Dermis blood vessel endothelial cell (primary cell): Measurements from ENCODE around the gene HNF4A. TPM values are rescaled to one million over a fixed set of nuclear protein-coding genes. Genes with fewer than 3 reads are reported as not detected.
"Not testable (repeated sequence)": the region's sequence is repeated elsewhere in the genome, so short reads cannot be mapped to it uniquely, and the experiment has no call there.

Experiments
- DNase-seq: peaks from one replicate; pipeline ENCODE4 v3.0.0; 2010
- total RNA-seq: library from RNA; depleted of rRNA; stranded (reverse); fragments of >200 nt; gene quantifications from 2 replicates; pipeline ENCODE4 v1.2.3, GENCODE V29; 2014

HNF4A gene
- total RNA-seq, 1 donor from 2014 or later = not detected

- no peak for DNase-seq
These were observed 92.4 kb downstream of the HNF4A start for GRCh38 chr20:44447827-44448419.

DNA sequence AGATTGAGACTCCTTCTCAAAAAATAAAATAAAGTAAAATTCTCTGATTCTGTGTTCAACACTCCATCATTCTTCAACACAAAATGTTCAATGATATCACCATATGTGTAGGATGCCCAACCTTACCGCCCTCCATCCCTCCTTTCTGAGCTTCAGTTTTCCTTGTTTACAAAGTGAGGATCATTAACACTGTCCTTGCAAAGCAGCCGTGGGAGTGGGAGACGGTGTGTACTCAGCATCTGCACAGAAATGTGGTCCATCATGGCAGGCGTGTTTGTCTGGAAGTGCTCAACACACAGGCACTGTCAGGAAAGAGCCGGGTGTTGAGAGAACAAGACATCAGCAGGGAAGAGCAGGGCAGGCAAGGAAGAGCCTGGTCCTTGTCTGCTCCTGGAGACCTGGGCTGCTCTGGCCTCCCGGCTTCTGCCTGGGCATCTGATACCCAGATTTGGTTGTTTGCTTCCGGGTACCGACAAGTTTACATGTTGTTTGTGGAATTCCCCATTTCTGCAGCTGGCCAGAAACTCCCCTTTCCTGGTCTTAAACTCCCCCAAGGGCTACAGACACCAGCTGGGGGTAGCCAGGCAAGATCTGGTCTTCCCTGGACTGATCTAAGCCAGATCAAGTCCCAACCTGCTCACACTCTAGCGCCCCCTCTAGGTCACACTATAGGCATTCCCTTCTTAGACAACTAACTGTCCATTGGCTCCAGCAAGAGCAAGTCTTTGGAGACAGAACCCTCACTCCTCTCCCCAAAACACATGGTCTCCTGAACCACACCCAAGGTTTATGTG, 93.5 kb downstream of the HNF4A start:
- DNase-seq = peak; percentile 31

- DNase-seq = no peak
These were observed 94.4 kb downstream of the HNF4A start for GRCh38 chr20:44449864-44450263.

- DNase-seq = no peak
These were observed 94.9 kb downstream of the HNF4A start for GRCh38 chr20:44450281-44450889.

- no peak for DNase-seq
These were observed 95.5 kb downstream of the HNF4A start for GRCh38 chr20:44450903-44451450.

DNA sequence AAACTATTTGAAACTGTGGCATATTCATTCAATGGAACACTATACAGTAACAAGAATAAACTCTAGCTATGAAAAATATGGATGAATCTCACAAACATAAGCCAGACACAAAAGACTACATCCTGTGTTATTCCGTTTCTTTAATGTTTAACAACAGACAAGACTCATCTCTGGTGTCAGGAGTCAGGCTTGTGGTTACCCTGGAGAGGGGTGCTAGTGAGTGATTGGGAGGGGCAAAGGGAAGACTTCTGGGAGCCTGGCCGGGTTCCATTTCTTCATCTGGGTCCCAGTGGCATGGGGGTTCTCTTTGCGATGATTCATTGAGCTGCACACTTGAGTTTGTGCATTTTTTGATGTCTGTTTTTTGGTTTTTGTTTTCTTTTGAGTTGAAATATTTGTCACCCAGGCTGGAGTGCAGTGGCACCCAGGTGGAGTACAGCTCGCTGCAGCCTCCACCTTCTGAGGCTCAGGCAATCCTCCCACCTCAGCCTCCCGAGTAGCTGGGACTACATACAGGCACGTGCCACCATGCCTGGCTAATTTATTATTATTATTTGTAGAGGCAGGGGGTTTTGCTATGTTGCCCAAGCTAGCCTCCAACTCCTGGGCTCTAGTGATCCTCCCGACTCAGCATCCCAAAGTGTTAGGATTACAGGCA, 98.9 kb downstream of the HNF4A start:
- no peak for DNase-seq

DNA sequence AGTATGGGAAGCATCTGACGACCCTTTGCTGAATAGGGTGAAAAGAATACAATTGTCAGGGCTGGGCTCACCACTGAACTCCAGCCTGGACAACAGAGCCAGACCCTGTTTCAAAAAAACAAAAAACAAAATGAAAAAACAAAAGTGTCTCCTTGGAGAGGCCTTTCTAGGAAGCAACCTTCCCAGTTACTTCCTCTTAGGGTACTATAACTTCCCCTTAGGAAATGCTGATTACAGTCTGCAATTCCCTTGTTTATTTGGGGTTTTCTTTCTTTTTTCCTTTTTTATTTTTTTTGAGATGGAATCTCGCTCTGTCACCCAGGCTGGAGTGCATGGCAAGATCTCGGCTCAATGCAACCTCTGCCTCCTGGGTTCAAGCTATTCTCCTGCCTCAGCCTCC, 99.6 kb downstream of the HNF4A start:
- DNase-seq = no peak

GRCh38 chr20:44456611-44457010, 101.1 kb downstream of the HNF4A start:
- DNase-seq = no peak

GRCh38 chr20:44457016-44457415, 101.5 kb downstream of the HNF4A start:
- DNase-seq = no peak

- DNase-seq = no peak
These were observed 103.8 kb downstream of the HNF4A start for GRCh38 chr20:44459271-44459670.

DNA sequence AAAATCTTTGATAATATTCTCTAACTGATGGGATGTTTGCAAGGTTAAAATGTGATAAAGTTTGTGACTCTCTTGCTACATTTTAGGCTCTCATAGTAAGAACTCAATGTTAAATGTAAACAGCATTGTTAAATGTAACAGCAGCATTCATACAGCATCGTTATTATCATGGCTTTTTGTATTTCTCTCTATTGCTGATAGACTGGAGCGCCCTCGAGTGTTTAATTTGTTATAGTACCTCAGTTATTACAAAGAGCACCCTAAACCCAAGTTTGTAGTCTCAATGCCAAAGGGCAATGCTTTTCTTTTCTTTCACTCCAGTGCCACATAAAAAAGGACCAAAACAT, 105.3 kb downstream of the HNF4A start:
- DNase-seq = peak; percentile 47

GRCh38 chr20:44461142-44461802, 105.8 kb downstream of the HNF4A start:
- no peak for DNase-seq

GRCh38 chr20:44461803-44462174, 106.3 kb downstream of the HNF4A start:
- DNase-seq = no peak

- DNase-seq = no peak
These were observed 108.0 kb downstream of the HNF4A start for GRCh38 chr20:44463466-44463865.

DNA sequence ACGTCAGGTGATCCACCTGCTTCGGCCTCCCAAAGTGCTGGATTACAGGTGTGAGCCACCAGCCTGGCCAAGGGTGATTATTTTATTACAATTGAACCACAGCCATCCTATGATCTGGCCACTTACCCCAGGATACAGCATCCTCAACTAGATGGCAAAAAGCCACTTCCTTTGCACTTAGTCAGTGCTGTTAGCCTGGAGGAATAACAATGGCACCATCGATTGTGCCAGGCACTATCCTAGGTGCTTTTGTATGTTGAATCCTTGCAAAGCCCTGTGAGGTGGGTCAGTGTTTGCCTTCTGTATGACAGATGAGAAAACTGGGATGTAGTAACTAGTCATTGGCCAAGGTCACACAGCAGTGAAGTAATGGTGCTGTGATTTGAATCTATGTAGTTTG, 109.0 kb downstream of the HNF4A start:
- no peak for DNase-seq

- DNase-seq = no peak
These were observed 109.6 kb downstream of the HNF4A start for GRCh38 chr20:44465001-44465560.

- no peak for DNase-seq
These were observed 111.9 kb downstream of the HNF4A start for GRCh38 chr20:44467289-44467883.

DNA sequence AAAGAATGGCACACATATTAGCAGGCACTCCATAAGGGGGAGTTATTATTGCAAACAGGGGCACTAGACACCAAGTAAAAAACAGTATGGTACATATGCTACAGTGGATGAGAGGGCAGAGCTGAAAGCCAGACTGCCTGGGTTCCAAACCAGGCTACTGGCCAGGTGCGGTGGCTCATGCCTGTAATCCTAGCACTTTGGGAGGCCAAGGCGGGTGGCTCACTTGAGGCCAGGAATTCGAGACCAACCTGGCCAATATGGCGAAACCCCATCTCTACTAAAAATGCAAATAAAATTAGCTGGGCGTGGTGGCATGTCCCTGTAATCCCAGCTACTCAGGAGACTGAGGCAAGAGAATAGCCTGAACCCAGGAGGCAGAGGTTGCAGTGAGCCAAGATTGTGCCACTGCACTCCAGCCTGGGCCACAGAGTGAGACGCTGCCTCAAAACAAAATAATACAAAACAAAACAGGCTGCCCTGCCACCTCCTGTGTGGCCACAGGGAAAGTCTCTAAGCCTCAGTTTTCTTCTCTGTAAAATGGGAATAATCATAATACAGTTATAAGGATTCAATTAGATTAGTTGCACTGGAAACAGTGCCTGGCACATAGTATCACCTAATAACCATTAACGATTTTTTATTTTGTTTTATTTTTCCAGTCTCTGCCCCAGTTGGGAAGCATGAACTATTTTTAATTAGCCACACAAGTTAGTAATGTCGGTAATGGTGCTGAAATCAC, 112.7 kb downstream of the HNF4A start:
- no peak for DNase-seq

- no peak for DNase-seq
These were observed 114.8 kb downstream of the HNF4A start for GRCh38 chr20:44470327-44470726.

GRCh38 chr20:44471481-44471882, 116.0 kb downstream of the HNF4A start:
- peak; percentile 17 for DNase-seq

GRCh38 chr20:44472283-44472682, 116.8 kb downstream of the HNF4A start:
- DNase-seq = not testable (repeated sequence)
